ENCODE measurements around the gene PLPPR1.

GRCh38 chr9:101312661-101313060 lies 284.1 kb downstream of the PLPPR1 start:
- no peak for TF ChIP-seq CTCF (IDR thresholded peaks at IDR 0.05; ENCODE audit: insufficient read depth, low read length, poor library complexity, severe bottlenecking)
- TF ChIP-seq EZH2phosphoT487 (conservative IDR thresholded peaks at IDR 0.05; ENCODE audit: low read length), result no peak

Data from SU-DHL-6 (cell line).